ENCODE results near the gene AHNAK2.
"Not testable (repeated sequence)": the region's sequence is repeated elsewhere in the genome, so short reads cannot be mapped to it uniquely, and the experiment has no call there.

Gene AHNAK2

DNA sequence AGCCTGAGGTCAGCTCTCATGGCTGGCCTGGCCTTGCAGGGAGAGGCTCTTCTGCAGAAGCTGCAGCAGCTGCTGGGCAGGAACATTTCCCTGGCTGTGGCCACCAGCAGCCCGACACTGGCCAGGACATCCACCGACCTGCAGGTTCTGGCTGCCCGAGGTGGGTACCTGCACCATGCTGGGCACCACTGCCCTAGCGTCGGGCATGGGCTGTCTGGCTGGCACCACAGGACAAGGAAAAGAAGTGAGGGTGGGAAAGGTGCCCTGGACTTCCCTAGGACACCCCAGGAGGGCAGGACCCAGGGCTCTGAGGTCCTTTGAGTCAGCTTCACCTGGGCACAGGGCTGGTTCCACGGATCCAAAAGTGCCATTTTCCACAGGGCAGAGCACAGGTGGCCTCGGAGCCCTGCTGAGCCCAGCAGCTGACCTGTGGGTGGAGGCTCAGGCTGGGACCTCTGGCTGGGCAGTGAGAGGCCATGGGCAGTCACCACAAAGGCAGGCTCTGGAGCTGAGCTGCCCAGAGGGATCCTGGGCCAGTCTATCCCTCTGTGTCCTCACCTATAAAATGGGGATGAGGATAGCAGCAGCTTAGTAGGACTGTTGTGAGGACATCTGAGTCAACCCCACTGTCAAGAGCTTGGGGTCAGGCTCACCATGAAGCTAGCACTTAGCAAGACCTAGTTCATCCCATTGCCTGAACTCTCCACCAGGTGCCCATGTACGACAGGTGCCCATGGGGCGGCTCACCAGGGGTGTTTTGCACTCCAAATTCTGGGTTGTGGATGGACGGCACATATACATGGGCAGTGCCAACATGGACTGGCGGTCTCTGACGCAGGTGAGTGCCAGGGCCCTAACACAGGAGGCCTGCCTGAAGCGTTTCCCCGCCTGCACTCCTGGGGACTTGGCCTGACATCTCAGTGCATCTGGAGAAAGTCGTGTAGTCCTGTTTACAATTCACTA is 48.6 kb downstream of the AHNAK2 start:
- in situ Hi-C loops (cut with HindIII; ENCODE audit: low sequenced_read_pairs): loop anchor here (10.0 kb wide), 2 partner anchors 125 to 425 kb away; no protein-coding TSS in a partner anchor

DNA sequence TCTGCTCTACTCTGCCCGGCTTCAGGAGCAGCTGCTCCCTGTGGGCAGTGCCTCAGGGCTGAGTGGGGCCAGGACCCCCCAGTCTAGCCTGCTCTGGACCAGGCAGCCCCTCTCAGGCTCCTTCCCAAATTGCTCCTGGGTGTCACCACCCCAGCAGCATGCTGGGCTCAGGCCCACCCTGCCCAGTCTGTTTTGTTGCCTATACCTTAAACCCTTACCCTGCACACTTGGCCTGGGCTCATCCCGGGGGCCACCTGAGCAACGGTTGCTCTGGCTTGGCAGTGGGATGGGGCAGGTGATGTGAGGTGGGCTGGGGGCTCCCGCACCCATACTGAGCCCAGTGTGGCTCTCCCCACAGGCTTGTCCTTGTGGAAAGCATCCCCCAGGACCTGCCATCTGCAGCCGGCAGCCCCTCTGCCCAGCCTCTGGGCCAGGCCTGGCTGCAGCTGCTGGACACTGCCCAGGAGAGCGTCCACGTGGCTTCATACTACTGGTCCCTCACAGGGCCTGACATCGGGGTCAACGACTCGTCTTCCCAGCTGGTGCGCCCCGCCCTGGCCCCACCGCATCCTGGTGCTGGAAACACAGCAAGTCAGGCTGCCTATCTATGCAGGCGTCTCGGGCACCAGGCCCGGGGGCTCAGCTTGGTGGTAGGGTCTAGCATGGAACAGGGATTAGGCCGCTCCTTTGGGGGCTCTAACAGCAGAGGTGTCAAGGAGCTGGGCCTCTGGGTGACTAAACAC is 49.6 kb downstream of the AHNAK2 start:
- in situ Hi-C loops (cut with HindIII; ENCODE audit: low sequenced_read_pairs): no loop called here

DNA sequence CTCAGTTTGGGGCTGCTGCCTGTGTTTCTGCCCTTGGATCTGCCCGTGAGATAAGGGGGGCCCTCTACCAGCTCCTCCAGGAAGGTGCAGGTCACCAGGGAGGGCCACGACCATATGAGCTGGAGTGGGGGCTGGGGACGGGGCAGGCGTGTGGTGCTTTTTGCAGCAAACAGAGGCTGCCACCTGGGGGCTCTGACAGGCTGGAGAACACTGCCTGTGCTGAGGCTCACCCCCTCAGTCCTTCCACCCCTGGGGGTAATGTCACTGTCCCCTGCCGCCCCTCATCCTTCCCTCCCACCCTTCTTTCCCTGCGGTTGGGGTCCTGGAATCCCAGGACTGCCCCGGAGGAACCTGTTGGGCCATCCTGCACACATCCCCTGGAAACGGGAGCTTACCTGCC is 50.3 kb downstream of the AHNAK2 start:
- in situ Hi-C loops (cut with HindIII; ENCODE audit: low sequenced_read_pairs): no loop called here

DNA sequence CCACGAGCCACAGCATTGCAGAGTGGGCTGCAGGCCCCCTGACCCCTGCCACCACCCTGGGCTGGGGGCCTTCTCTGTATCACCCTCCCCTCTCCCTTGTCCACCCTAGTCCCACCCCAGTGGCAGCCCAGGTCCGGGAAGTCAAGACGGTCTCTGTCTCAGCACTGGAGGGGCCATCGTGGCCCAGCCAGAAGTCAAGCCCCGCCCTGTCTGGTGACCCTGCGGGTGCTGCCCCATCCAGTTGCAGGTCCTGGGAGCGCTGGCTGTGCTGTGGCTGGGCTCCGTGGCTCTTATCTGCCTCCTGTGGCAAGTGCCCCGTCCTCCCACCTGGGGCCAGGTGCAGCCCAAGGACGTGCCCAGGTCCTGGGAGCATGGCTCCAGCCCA is 50.8 kb downstream of the AHNAK2 start:
- in situ Hi-C loops (cut with HindIII; ENCODE audit: low sequenced_read_pairs): no loop called here

DNA sequence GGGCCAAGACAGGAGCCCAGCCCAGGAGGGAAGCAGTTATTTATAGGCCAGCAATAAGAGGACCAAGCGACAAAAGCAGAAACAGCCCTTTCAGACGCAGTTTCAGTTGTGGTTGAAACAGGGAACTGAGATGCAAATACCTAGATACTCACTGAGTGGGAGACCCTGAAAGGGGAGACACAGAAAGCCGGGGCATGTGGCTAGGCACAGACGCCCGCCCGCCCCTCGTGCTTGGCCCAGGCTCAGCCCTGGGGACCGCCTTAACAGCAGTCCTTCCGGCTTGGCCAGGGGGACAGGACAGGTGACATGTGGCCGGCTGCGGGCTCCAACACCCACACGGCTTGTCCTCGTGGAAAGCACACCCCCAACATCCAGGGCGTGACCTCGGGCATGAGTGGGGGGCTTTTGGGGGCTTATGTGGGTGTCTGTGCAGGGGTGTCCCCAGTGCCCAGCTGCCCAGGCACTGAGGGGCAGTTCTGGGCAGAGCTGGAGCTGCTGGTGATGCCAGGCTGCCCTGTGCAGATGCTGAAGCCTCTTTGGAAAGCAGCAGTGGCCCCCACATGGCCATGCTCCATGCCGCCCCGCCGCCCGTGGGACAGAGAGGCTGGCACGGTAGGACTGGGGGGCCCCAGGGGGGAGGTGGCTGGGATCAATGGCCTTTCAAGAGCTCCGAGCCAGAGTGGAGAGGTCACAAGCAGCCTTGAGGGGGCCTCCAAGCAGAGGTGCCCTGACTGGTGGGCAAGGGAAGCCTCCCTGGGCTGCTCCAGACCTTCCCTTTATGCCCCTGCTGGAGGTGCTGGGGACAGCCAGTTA is 51.3 kb downstream of the AHNAK2 start:
- in situ Hi-C loops (cut with HindIII; ENCODE audit: low sequenced_read_pairs): no loop called here

DNA sequence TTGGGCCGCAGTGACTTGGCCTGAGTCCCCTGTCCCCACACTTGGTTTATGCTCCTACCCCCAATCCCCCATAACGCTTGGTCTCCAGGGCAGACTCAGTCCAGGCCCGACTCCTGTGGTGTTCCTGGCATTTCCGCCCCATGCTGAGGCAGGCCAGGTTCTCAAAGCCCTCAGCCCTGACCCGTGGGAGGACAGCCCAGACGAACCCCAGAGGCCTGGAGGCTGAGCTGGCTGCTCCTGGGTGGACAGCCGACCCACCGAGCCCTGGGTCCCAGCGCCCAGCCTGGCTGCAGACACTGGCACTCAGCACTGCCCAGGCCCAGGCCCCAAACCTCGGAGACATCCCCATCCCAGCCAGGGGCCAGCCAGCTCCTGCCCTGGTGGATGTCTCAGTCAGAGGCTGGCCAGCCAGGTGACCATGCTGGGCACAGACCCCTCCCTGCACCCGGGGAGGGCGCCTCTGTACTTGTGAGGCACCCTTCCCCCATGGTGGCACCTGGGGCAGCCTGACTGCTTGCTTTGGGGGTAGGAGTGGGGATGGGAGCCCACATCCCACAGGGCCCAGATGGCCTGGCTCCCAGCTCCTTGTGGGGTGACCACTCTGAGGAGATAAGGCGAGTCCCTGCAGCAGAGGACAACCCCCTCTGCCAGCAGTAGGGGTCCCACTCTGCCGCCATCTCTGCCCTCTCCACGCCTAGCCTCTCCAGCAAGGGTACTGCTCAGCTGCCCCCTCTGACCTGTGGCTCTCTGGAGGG is 52.1 kb downstream of the AHNAK2 start:
- in situ Hi-C loops (cut with HindIII; ENCODE audit: low sequenced_read_pairs): no loop called here

DNA sequence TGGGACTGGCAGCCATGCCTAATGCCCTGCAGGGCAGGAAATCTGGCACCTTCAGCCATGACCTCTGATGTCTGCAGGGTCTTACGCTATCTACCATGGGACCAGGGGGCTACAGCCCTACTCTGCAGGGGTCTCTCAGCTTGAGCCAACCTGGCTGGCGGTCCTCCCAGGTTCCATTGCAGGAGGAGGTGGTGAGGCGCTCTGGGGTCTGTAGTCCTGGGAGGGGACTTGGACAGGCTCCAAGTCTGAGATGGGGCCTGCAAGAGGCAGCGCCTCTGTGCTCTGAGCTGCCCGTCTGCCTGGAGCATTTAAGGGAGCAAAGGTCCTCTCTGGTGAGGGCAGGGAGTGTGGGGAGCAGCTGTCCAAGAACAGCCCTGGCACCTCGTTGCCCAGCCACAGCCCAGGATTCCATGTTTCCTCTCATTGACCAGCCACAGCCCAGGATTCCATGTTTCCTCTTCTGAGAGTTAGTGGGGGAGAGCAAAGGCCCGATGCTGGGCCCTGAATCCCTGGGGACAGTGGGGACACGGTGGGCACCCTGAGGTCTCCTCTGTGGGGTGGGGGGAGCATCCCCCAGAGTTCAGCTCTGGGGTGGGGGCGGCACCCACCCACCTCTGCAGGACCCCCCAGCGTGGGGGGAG is 52.8 kb downstream of the AHNAK2 start:
- in situ Hi-C loops (cut with HindIII; ENCODE audit: low sequenced_read_pairs): no loop called here

DNA sequence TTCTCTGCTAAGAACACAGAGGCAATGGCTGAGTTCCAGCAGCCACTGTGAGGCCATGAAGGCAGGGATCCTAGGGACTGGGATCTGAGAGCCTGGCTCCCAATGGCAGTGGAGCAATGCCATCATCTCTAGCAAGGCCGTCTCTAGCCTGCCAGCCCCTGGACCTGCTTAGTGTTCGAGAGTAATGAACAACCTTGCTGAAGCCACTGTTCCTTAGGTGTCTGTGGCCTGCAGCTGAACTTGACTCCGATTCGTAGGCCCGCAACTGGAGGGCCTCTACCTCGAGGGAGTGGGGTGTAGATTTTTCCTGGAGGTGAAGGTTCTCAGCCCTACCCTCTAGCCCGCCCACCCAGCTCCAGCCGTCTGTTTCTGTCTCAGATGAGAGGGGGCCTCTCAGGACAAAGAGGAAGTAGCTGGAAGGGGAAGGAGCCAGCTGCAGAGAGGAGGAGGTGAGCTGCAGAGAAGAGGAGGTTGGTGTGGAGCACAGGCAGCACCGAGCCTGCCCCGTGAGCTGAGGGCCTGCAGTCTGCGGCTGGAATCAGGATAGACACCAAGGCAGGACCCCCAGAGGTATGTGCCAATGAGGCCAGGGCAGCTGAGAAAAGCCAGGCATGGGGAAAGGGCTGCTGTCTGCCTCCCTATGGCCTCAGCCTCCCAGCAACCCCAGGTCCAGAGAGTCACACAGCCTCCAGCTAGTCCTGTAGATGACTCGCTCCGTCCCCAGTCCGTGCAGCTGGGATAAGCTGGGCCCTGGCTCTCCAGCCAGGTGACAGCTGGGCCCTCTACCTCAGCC is 53.6 kb downstream of the AHNAK2 start, which contains the start of gene PLD4:
Gene PLD4 (plus strand): TSS at position 459 of the 793 bp plus-strand sequence. CDS start 2,262 bp downstream, outside the sequence.
- in situ Hi-C loops (cut with HindIII; ENCODE audit: low sequenced_read_pairs): no loop called here

DNA sequence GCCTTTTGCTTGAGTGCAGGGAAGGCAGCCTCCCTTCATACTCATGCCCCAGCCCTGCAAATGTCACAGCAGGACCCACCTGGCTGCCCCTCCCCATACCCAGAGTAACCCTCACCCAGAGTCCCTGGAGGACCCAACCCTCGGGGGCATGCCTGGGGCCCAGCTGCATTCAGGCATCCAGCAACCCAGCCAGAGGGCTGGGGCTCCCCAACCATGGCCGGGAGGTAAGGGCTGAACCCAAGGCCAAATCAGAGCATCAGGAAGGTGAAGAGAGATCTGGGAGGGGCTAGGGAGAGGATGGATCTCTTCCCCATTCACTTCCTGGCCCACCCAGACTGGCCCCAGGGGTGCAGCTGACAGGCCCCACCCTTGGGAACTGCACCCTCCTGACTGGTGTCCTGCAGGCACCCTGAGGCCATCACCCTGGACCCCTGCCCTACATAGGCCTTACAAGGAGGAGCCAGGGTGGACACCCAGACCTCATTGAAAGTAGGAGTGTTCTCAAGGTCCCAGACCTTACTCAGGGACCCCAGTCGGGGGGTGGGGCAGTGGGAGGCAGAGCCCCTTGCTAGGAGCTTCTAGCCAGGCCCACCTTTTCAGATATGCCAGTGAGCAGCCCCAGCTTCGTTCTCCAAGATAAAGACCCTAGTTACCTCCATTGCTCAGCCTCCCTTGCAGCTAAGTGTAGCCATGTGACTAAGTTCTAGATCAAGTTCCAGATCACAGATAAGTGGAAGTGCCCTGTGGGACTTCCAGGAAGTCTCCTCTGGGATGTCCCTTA is 54.3 kb downstream of the AHNAK2 start:
- in situ Hi-C loops (cut with HindIII; ENCODE audit: low sequenced_read_pairs): no loop called here

DNA sequence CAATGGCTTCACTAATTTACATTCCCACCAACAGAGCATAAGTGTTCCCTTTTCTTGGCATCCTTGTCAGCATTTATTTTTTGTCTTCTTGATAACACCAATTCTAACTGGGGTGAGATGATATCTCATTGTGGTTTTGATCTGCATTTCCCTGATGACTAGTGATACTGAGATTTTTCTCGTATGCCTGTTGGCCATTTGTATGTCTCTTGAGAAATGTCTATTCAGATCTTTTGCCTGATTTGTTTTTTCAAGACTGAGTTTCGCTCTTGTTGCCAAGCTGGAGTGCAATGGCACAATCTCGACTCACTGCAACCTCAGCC is 58.2 kb downstream of the AHNAK2 start:
- in situ Hi-C loops (cut with HindIII; ENCODE audit: low sequenced_read_pairs): no loop called here

DNA sequence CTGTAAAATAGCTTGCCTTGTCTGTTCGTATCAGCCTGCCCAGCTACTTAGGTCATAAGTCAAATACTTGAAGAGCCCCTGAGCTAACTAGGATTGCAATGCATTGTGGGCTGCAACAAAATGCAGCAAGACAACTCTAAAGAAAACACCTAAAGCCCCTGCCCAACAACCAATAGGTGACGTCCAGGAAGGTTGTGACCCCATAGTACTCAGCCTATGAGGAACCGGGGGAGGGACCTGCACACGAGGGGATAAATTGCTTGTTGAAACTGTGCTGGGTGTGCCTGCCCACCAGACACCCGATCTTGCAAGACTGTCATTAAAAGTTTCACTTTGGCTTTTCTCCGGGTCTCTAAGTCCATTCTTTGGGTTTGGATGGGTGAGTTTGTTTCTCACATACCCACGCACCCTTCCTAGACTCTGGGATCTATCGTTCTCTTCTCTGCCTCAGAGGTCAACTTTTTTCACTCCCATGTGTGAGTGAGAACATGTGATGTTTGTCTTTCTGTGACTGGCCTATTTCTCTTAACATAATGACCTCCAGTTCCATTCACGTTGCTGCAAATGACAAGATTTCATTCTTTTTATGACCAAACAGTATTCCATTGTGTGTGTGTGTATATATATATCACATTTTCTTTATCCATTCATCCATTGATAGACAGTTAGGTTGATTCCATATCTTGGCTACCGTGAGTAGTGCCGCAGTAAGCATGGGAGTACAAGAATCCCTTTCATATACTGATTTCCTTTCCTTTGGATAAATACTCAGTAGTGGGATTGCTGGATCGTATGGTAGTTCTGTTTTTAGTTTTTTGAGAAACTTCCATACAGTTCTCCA is 58.8 kb downstream of the AHNAK2 start:
- in situ Hi-C loops (cut with HindIII; ENCODE audit: low sequenced_read_pairs): not testable (repeated sequence)

DNA sequence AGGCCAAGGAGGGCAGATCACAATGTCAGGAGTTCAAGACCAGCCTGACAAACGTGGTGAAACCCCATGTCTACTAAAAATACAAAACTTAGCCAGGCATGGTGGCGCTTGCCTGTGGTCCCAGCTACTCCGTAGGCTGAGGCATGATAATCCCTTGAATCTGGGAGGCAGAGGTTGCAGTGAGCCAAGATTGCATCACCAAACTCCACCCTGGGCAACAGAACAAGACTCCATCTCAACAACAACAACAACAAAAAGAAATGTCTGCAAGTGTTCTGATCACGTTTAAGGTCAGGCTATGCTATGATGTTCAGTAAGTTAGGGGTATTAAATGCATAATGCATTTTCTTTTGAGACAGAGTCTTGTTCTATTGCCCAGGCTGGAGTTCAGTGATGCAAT is 60.2 kb downstream of the AHNAK2 start:
- in situ Hi-C loops (cut with HindIII; ENCODE audit: low sequenced_read_pairs): no loop called here

DNA sequence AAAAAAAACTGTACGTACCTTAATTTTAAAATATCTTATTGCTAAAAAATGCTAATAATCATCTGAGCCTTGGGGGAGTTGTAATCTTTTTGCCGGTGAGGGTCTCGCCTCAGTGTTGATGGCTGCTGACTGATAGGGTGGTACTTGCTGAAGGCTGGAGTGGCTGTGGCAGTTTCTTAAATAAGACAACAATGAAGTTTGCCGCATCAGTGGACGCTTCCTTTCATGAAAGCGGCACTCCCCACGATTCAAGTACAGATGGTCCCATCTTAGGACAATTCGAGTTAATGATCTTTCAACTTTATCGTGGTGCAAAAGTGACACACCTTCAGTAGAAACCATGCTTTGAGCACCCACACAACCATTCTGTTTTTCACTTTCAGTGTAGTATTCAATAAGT is 61.1 kb downstream of the AHNAK2 start:
- in situ Hi-C loops (cut with HindIII; ENCODE audit: low sequenced_read_pairs): no loop called here

DNA sequence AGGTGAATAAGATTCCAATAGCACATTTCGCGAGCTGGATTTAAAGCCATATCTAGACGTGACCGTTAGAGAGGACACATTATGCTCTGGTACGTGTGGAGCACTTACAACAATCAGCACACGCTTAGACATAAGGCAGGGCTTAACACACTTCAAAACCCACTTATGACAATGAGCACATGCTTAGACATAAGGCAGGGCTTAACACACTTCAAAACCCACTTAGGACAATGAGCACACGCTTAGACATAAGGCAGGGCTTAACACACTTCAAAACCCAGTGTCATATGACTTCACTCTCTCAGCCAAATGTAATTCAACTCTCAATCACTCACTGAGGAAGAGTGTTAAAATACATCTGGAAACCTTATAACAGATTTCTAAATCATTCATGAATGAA is 64.7 kb downstream of the AHNAK2 start:
- in situ Hi-C loops (cut with HindIII; ENCODE audit: low sequenced_read_pairs): no loop called here

DNA sequence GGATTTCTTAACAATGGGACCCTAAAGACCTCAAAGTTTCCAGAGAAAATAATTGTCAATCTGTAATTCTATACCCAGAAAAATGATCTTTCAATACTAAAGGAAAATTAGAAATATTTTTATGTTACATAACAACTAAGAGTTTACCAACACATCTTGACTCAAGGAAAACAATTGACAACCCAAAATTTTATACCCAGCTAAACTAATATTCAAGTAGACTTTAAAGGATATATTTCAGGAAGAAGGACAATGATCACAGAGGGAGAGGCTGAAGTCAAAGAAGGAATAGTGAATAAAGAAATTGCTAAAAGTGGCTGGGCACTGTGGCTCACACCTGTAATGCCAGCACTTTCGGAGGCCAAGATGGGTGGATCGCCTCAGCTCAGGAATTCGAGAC is 66.1 kb downstream of the AHNAK2 start:
- in situ Hi-C loops (cut with HindIII; ENCODE audit: low sequenced_read_pairs): no loop called here

DNA sequence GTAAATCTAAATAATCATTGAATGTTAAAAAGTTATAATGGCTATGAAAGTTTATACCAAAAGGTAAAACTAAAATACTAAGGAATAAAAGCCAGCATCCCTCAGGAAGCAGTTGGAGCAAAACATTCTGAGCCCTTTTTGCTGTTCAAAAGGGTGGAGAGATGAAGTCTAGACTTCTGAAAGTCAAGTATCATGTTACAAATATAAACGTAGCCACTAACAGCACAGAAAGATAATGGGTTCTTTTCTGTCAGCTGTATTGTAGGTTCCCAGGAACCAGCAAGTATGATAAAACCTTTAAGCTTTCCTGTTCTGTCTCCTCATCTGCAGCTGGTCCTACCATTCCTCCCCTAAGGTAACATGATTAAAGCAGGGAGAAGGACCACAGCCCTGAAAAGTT is 69.9 kb downstream of the AHNAK2 start:
- in situ Hi-C loops (cut with HindIII; ENCODE audit: low sequenced_read_pairs): no loop called here

DNA sequence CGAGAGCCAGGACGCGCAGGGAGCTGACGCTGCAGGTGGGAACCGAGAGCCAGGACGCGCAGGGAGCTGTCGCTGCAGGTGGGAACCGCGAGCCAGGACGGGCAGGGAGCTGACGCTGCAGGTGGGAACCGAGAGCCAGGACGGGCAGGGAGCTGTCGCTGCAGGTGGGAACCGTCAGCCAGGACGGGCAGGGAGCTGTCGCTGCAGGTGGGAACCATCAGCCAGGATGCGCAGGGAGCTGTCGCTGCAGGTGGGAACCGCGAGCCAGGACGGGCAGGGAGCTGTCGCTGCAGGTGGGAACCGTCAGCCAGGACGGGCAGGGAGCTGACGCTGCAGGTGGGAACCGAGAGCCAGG is 72.6 kb downstream of the AHNAK2 start:
- in situ Hi-C loops (cut with HindIII; ENCODE audit: low sequenced_read_pairs): not testable (repeated sequence)
